Stimulated activated CD8-positive, alpha-beta memory T cell treated with anti-CD3 and anti-CD28 coated beads, Interleukin-12 subunit alpha, Interleukin-12 subunit beta, amount 100 ng/mL, for 1 hour (primary cell): Measurements from ENCODE around the gene COG4.
"Not testable (repeated sequence)": the region's sequence is repeated elsewhere in the genome, so short reads cannot be mapped to it uniquely, and the experiment has no call there.

Experiments used
- DNase-seq: peaks from one replicate; pipeline ENCODE4 v3.0.0-alpha.2; 2020; ENCODE audit warnings: low read depth

The COG4 gene

GRCh38 chr16:70527315-70527996 is 4.1 kb upstream of the COG4 start:
- no peak for DNase-seq

- DNase-seq, result no peak
Observed at GRCh38 chr16:70526403-70526802, 3.0 kb upstream of the COG4 start.

- DNase-seq, result not testable (repeated sequence)
Observed at GRCh38 chr16:70524399-70524825, 1.1 kb upstream of the COG4 start.

- peak; percentile 55 for DNase-seq
Observed at GRCh38 chr16:70523743-70524398, 517 bp upstream of the COG4 start, which contains the start of gene SF3B3. Gene SF3B3, plus strand, starts transcription at chr16:70523816. Its CDS starts 2,841 bp downstream, at chr16:70526657.

- no peak for DNase-seq
Observed at GRCh38 chr16:70522216-70523075, 908 bp downstream of the COG4 start.

- no peak for DNase-seq
Observed at GRCh38 chr16:70520612-70521297, 2.6 kb downstream of the COG4 start.

- no peak for DNase-seq
Observed at GRCh38 chr16:70512456-70512855, 10.9 kb downstream of the COG4 start.

- no peak for DNase-seq
Observed at GRCh38 chr16:70511833-70512232, 11.5 kb downstream of the COG4 start.

GRCh38 chr16:70510216-70510615 is 13.1 kb downstream of the COG4 start:
- DNase-seq, result no peak

GRCh38 chr16:70508752-70509151 is 14.6 kb downstream of the COG4 start:
- DNase-seq, result no peak

- DNase-seq, result no peak
Observed at GRCh38 chr16:70496513-70496912, 26.8 kb downstream of the COG4 start.

- DNase-seq, result no peak
Observed at GRCh38 chr16:70495425-70496182, 27.8 kb downstream of the COG4 start.

GRCh38 chr16:70494777-70495176 is 28.6 kb downstream of the COG4 start:
- DNase-seq, result no peak

- no peak for DNase-seq
Observed at GRCh38 chr16:70494202-70494770, 29.1 kb downstream of the COG4 start.

GRCh38 chr16:70493802-70494201 is 29.6 kb downstream of the COG4 start:
- DNase-seq, result no peak

- DNase-seq, result no peak
Observed at GRCh38 chr16:70490261-70490660, 33.1 kb downstream of the COG4 start.

GRCh38 chr16:70484867-70485266 is 38.5 kb downstream of the COG4 start:
- no peak for DNase-seq

- DNase-seq, result no peak
Observed at GRCh38 chr16:70483426-70483825, 39.9 kb downstream of the COG4 start.

GRCh38 chr16:70482624-70483023 is 40.7 kb downstream of the COG4 start:
- no peak for DNase-seq

GRCh38 chr16:70481929-70482536 is 41.3 kb downstream of the COG4 start:
- DNase-seq, result no peak
